HL-60 (cell line): ENCODE measurements around the gene SP9.

Source experiments
- CTCF ChIP-seq: IDR thresholded peaks from one replicate; pipeline ENCODE4 v1.5.1; 2011; ENCODE audit warnings: low read length, control low read depth, inconsistent platforms; ENCODE audit not compliant: insufficient read depth
- POLR2AphosphoS5 ChIP-seq: IDR thresholded peaks from 2 replicates; pipeline ENCODE4 v1.6.1; 2012; ENCODE audit warnings: low read depth
- REST ChIP-seq: IDR thresholded peaks from 2 replicates; pipeline ENCODE4 v1.6.1; 2012; ENCODE audit warnings: low read depth; ENCODE audit not compliant: insufficient replicate concordance

GRCh38 chr2:174342686-174343342 lies 8.1 kb downstream of the SP9 start:
- TF ChIP-seq CTCF (no peak), POLR2AphosphoS5 (no peak), REST (no peak)
